ENCODE results near the gene SAMD1.
A peak's percentile ranks its signal among the peaks of the same experiment; 100 is the strongest.

Gene SAMD1

GRCh38 chr19:14093117-14093823 lies 2.7 kb upstream of the SAMD1 start:
- DNase-seq (ENCODE audit: insufficient read length, low spot score) (no peak), FAIRE-seq (no peak)
- TF ChIP-seq PAX5 (IDR thresholded peaks at IDR 0.05; ENCODE audit: insufficient read depth, low read length, severe bottlenecking), result no peak
- TF ChIP-seq POLR2A (IDR thresholded peaks at IDR 0.05; ENCODE audit: low read depth, low read length), result 0 out of 2 replicates have a peak, but pooled peaks have one; percentile 26

- DNase-seq (ENCODE audit: insufficient read length, low spot score) (peak; percentile 66), FAIRE-seq (no peak)
- 0 out of 2 replicates have a peak, but pooled peaks have one; percentile 10 for TF ChIP-seq POU2F2 (IDR thresholded peaks at IDR 0.05; ENCODE audit: low read depth, low read length)
- TF ChIP-seq POLR2A (IDR thresholded peaks at IDR 0.05; ENCODE audit: low read depth, low read length), result no peak
- no peak for TF ChIP-seq SPI1 (IDR thresholded peaks at IDR 0.05; ENCODE audit: low read depth, low read length)
Measured at GRCh38 chr19:14091813-14092462, 1.4 kb upstream of the SAMD1 start.

GRCh38 chr19:14091081-14091812 lies 696 bp upstream of the SAMD1 start:
- DNase-seq (ENCODE audit: insufficient read length, low spot score), result peak; percentile 87
- no peak for TF ChIP-seq POU2F2 (IDR thresholded peaks at IDR 0.05; ENCODE audit: low read depth, low read length)
- 0 out of 2 replicates have a peak, but pooled peaks have one; percentile 50 for TF ChIP-seq SPI1 (IDR thresholded peaks at IDR 0.05; ENCODE audit: low read depth, low read length)
- peak; percentile 94 for FAIRE-seq

- TF ChIP-seq TAF1 (IDR thresholded peaks at IDR 0.05; ENCODE audit: low read depth, low read length) (no peak), PAX5 (IDR thresholded peaks at IDR 0.05; ENCODE audit: insufficient read depth, low read length, severe bottlenecking) (no peak), SPI1 (IDR thresholded peaks at IDR 0.05; ENCODE audit: low read depth, low read length) (no peak), POLR2AphosphoS5 (IDR thresholded peaks at IDR 0.05; ENCODE audit: low read depth, low read length) (no peak), POLR2A (IDR thresholded peaks at IDR 0.05; ENCODE audit: low read depth, low read length) (no peak), POU2F2 (IDR thresholded peaks at IDR 0.05; ENCODE audit: low read depth, low read length) (no peak)
- FAIRE-seq, result peak; percentile 86
- DNase-seq (ENCODE audit: insufficient read length, low spot score), result peak; percentile 59
Measured at GRCh38 chr19:14089662-14090508, 666 bp downstream of the SAMD1 start.

- DNase-seq (ENCODE audit: insufficient read length, low spot score) (no peak), FAIRE-seq (no peak)
- no peak for TF ChIP-seq PAX5 (IDR thresholded peaks at IDR 0.05; ENCODE audit: insufficient read depth, low read length, severe bottlenecking)
- no peak for TF ChIP-seq POLR2AphosphoS5 (IDR thresholded peaks at IDR 0.05; ENCODE audit: low read depth, low read length)
- no peak for TF ChIP-seq TAF1 (IDR thresholded peaks at IDR 0.05; ENCODE audit: low read depth, low read length)
- TF ChIP-seq POU2F2 (IDR thresholded peaks at IDR 0.05; ENCODE audit: low read depth, low read length), result no peak
- TF ChIP-seq POLR2A (IDR thresholded peaks at IDR 0.05; ENCODE audit: low read depth, low read length), result no peak
- TF ChIP-seq SPI1 (IDR thresholded peaks at IDR 0.05; ENCODE audit: low read depth, low read length), result no peak
Measured at GRCh38 chr19:14089412-14089661, 1.2 kb downstream of the SAMD1 start.

- DNase-seq (ENCODE audit: insufficient read length, low spot score) (no peak), FAIRE-seq (peak; percentile 69)
- TF ChIP-seq SPI1 (IDR thresholded peaks at IDR 0.05; ENCODE audit: low read depth, low read length) (no peak), TAF1 (IDR thresholded peaks at IDR 0.05; ENCODE audit: low read depth, low read length) (no peak), POLR2AphosphoS5 (IDR thresholded peaks at IDR 0.05; ENCODE audit: low read depth, low read length) (no peak), PAX5 (IDR thresholded peaks at IDR 0.05; ENCODE audit: insufficient read depth, low read length, severe bottlenecking) (no peak), POLR2A (IDR thresholded peaks at IDR 0.05; ENCODE audit: low read depth, low read length) (no peak), POU2F2 (IDR thresholded peaks at IDR 0.05; ENCODE audit: low read depth, low read length) (no peak)
Measured at GRCh38 chr19:14088634-14089411, 1.7 kb downstream of the SAMD1 start.

GRCh38 chr19:14086098-14086497 lies 4.5 kb downstream of the SAMD1 start:
- FAIRE-seq, result no peak
- TF ChIP-seq POLR2AphosphoS5 (IDR thresholded peaks at IDR 0.05; ENCODE audit: low read depth, low read length) (no peak), SPI1 (IDR thresholded peaks at IDR 0.05; ENCODE audit: low read depth, low read length) (no peak), POLR2A (IDR thresholded peaks at IDR 0.05; ENCODE audit: low read depth, low read length) (no peak), PAX5 (IDR thresholded peaks at IDR 0.05; ENCODE audit: insufficient read depth, low read length, severe bottlenecking) (no peak), POU2F2 (IDR thresholded peaks at IDR 0.05; ENCODE audit: low read depth, low read length) (no peak), TAF1 (IDR thresholded peaks at IDR 0.05; ENCODE audit: low read depth, low read length) (no peak)
- no peak for DNase-seq (ENCODE audit: insufficient read length, low spot score)

GRCh38 chr19:14085309-14085995 lies 5.1 kb downstream of the SAMD1 start, which contains the start of gene C19orf67:
Gene C19orf67, minus strand, starts transcription at chr19:14085783. Its CDS starts 156 bp downstream, at chr19:14085627.
- no peak for FAIRE-seq
- TF ChIP-seq POLR2A (IDR thresholded peaks at IDR 0.05; ENCODE audit: low read depth, low read length), result no peak
- no peak for TF ChIP-seq TAF1 (IDR thresholded peaks at IDR 0.05; ENCODE audit: low read depth, low read length)
- no peak for TF ChIP-seq SPI1 (IDR thresholded peaks at IDR 0.05; ENCODE audit: low read depth, low read length)
- TF ChIP-seq PAX5 (IDR thresholded peaks at IDR 0.05; ENCODE audit: insufficient read depth, low read length, severe bottlenecking), result no peak
- TF ChIP-seq POU2F2 (IDR thresholded peaks at IDR 0.05; ENCODE audit: low read depth, low read length), result no peak
- no peak for TF ChIP-seq POLR2AphosphoS5 (IDR thresholded peaks at IDR 0.05; ENCODE audit: low read depth, low read length)
- no peak for DNase-seq (ENCODE audit: insufficient read length, low spot score)

Data from GM12891 (cell line).